Heart right ventricle (tissue), 16 donors: ENCODE measurements around the gene SPACA7. TPM values are rescaled to one million over a fixed set of nuclear protein-coding genes. Genes with fewer than 3 reads are reported as not detected.

Source experiments
- ATAC-seq, 8 donors: fragments of 200-7000 bp; cut with Tn5 transposase; one replicate each; pipeline ENCODE4 v1.9.1; 2020; ENCODE audit warnings: mild to moderate bottlenecking in 8 of 8, moderate library complexity in 8 of 8, moderate number of reproducible peaks in 1 of 8
- DNase-seq, 2 donors: peaks; one replicate each; pipeline ENCODE4 v3.0.0-alpha.2; 2020
- H3K27ac ChIP-seq, 10 donors: fragments of 200-600 bp; sonication (generic) in 2 of 10; one replicate each; pipeline versions ENCODE4 v1.5.0 to v1.8.0; 2020 to 2022; ENCODE audit warnings: mild to moderate bottlenecking in 3 of 10
- H3K27me3 ChIP-seq, 7 donors: fragments of 200-600 bp; one replicate each; pipeline ENCODE4 v1.8.0; 2021 to 2022; ENCODE audit warnings: mild to moderate bottlenecking in 2 of 7
- H3K36me3 ChIP-seq, 9 donors: fragments of 200-600 bp; sonication (generic) in 1 of 9; one replicate each; pipeline versions ENCODE4 v1.5.0 to v1.8.0; 2020 to 2022; ENCODE audit warnings: mild to moderate bottlenecking in 2 of 9
- H3K4me1 ChIP-seq, 9 donors: fragments of 200-600 bp; sonication (generic) in 1 of 9; one replicate each; pipeline versions ENCODE4 v1.5.0 to v1.8.0; 2020 to 2022; ENCODE audit warnings: mild to moderate bottlenecking in 4 of 9
- H3K4me3 ChIP-seq, 10 donors: fragments of 200-600 bp; sonication (generic) in 2 of 10; one replicate each; pipeline versions ENCODE4 v1.5.0 to v1.8.0; 2020 to 2022; ENCODE audit warnings: mild to moderate bottlenecking in 7 of 10, moderate library complexity in 2 of 10
- H3K9me3 ChIP-seq, 11 donors: fragments of 200-600 bp in 10 of 11; sonication (generic) in 2 of 11; one replicate each; pipeline versions ENCODE4 v1.5.0 to v1.8.0; 2013 to 2022; ENCODE audit warnings: mild to moderate bottlenecking in 2 of 11, control low read depth in 1 of 11, moderate library complexity in 1 of 11
- WGBS, 2 donors: extraction: QIAGEN DNeasy Blood & Tissue Kit; methylation state at CpG; one replicate each; pipeline ENCODE4 v1.1.7; 2013; ENCODE audit warnings: inconsistent platforms in 1 of 2; 5-methylcytosine and 5-hydroxymethylcytosine counted together
- intact Hi-C, 10 donors: fragments of 100-400 bp; cut with DNase I; formaldehyde crosslinking; loops; one replicate each; pipeline versions ENCODE4 v1.11.1 to v1.14.2; 2022
- polyA plus RNA-seq, 2 donors: library from polyadenylated mRNA; stranded (reverse); fragments of 200-250 nt; gene quantifications; one replicate each; pipeline ENCODE4 v1.2.3, GENCODE V29; 2013
- total RNA-seq, 10 donors: library from RNA; stranded (reverse); fragmentation: NEBNext Ultra II Directional in 3 of 10; extraction: Animal tissue kit (Norgen Biotek cat#: 25700) in 3 of 10; gene quantifications; one replicate each; pipeline versions ENCODE4 v1.2.1 to v1.2.4, GENCODE V29; 2021 to 2023
- TF ChIP-seq, protein P1 (sequence below), 9 donors: fragments of 200-600 bp; sonication (generic) in 2 of 9; IDR thresholded peaks; one replicate each; pipeline versions ENCODE4 v1.5.0 to v1.8.0; 2021 to 2022; ENCODE audit warnings: antibody characterized with exemption in 9 of 9, mild to moderate bottlenecking in 5 of 9, moderate library complexity in 1 of 9
- donor health status: Arrhythmogenic right ventricular cardiomyopathy.
- donor health status: ischemic (EF 13 %, LVEDD 7.1; RV severe dilation, severe dysfunction).
- donor health status: healthy with polysubstance abuse.
- donor health status: DM: no; HTN: yes; CAD: no.
- donor health status: DM: no; HTN: no; CAD: no.
- donor health status: ischemic (EF 25% LVEDD 6.9; RV normal size, moderate dysfunction).
- donor health status: ischemic (EF 25% LVEDD 5.7; RV mildly dilated, moderate dysfunction).
- donor health status: healthy.
- donor health status: DM: yes; HTN: yes; CAD: no.
- donor health status: Ischemic cardiomyopathy.
- donor health status: ischemic (EF 35%, LVEDD 5.7; RV mildly dilated, moderate dysfunction).
- donor health status: nonischemic (EF 11% LVEDD 7.7; RV severe dilation, severe dysfunction).
- donor health status: DM: yes; HTN: yes; CAD: no.
- donor health status: PGD.
- donor health status: ischemic (EF 29% LVEDD 5.4; RV normal size, mild dysfunction).
- donor health status: nonischemic (EF 23%, LVEDD 6.1; RV moderate dilation, normal function).

The SPACA7 gene
- total and polyA plus RNA-seq, 12 donors = not detected

DNA sequence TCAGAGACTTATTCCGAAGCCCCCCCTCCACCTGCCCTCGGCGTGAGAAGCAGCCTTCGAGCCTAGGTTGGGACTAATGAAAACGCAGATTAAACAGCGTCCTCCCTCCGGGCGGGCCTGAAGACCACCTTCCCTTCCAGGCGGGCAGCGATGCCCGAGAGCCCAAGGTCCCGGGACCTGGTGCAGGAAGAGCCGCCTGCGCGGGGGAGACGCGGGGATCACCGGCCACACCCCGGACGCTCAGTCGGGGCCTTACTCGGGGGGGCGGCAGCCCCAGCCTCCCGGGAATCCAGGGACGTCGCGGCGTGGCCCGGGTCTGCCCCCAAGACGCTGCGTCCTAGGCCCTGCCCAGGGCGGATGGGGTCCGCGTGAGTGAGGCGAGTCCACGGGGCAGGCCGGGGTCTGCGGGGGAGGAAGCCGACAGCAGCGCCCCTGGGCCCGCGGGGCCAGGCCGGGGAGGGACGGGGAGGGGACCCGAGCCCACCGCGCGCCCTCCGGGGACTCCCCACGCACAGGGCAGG is 33.3 kb upstream of the SPACA7 start:
- peaks cover 0 to 75% (median 62%) of the 10 kb centered on the region in 7 donors for H3K27me3 ChIP-seq
- intact Hi-C loops = no loop called here
- no peak for ATAC-seq

GRCh38 chr13:112343591-112343990 is 32.6 kb upstream of the SPACA7 start:
- Histone ChIP-seq H3K4me1 (no peaks in the 10 kb centered on the region), H3K4me3 (no peak overlapping the region), H3K9me3 (peaks cover 0 to under 1% (median 0%) of the 10 kb centered on the region in 11 donors), H3K27ac (no peak overlapping the region), H3K36me3 (no peaks in the 10 kb centered on the region), H3K27me3 (peaks cover 1 to 76% (median 68%) of the 10 kb centered on the region in 7 donors)
- intact Hi-C loops = no loop called here
- TF ChIP-seq, protein P1, sequence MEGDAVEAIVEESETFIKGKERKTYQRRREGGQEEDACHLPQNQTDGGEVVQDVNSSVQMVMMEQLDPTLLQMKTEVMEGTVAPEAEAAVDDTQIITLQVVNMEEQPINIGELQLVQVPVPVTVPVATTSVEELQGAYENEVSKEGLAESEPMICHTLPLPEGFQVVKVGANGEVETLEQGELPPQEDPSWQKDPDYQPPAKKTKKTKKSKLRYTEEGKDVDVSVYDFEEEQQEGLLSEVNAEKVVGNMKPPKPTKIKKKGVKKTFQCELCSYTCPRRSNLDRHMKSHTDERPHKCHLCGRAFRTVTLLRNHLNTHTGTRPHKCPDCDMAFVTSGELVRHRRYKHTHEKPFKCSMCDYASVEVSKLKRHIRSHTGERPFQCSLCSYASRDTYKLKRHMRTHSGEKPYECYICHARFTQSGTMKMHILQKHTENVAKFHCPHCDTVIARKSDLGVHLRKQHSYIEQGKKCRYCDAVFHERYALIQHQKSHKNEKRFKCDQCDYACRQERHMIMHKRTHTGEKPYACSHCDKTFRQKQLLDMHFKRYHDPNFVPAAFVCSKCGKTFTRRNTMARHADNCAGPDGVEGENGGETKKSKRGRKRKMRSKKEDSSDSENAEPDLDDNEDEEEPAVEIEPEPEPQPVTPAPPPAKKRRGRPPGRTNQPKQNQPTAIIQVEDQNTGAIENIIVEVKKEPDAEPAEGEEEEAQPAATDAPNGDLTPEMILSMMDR (IDR thresholded peaks at IDR 0.05) = no peak
- ATAC-seq (no peak), DNase-seq (no peak)
- WGBS, 2 donors = 84 to 85% methylated on average over 25 of the region's 25 CpGs

More for the DNA sequence above, 33.3 kb upstream of the SPACA7 start:
- DNase-seq = no peak
- Histone ChIP-seq H3K4me3 (no peak overlapping the region), H3K4me1 (no peaks in the 10 kb centered on the region), H3K9me3 (peaks cover 0 to 7% (median under 1%) of the 10 kb centered on the region in 11 donors), H3K27ac (no peak overlapping the region), H3K36me3 (no peaks in the 10 kb centered on the region)
- TF ChIP-seq, protein P1 (IDR thresholded peaks at IDR 0.05) = no peak
- 79 to 80% methylated on average over 50 of the region's 50 CpGs for WGBS, 2 donors

- peaks cover 6 to 91% (median 73%) of the 10 kb centered on the region in 7 donors for H3K27me3 ChIP-seq
- intact Hi-C loops = no loop called here
Observed at GRCh38 chr13:112345826-112346172, 30.4 kb upstream of the SPACA7 start.

GRCh38 chr13:112346173-112346898 is 29.8 kb upstream of the SPACA7 start:
- H3K27me3 ChIP-seq = peaks cover 6 to 96% (median 73%) of the 10 kb centered on the region in 7 donors
- TF ChIP-seq, protein P1 (IDR thresholded peaks at IDR 0.05) = no peak
- ATAC-seq = no peak
- no peak for DNase-seq
- H3K36me3 ChIP-seq = no peaks in the 10 kb centered on the region
- H3K9me3 ChIP-seq = no peaks in the 10 kb centered on the region
- WGBS, 2 donors = 12 to 14% methylated on average over 22 of the region's 22 CpGs
- H3K27ac ChIP-seq = no peak overlapping the region
- no peaks in the 10 kb centered on the region for H3K4me1 ChIP-seq
- H3K4me3 ChIP-seq = no peak overlapping the region
- intact Hi-C loops = no loop called here

More at GRCh38 chr13:112345826-112346172, 30.4 kb upstream of the SPACA7 start:
- no peaks in the 10 kb centered on the region for H3K9me3 ChIP-seq
- ATAC-seq (no peak), DNase-seq (no peak)
- no peaks in the 10 kb centered on the region for H3K36me3 ChIP-seq
- TF ChIP-seq, protein P1 (IDR thresholded peaks at IDR 0.05) = no peak
- WGBS, 2 donors = 51 to 59% methylated on average over 7 of the region's 7 CpGs
- H3K4me1 ChIP-seq = no peaks in the 10 kb centered on the region
- H3K27ac ChIP-seq = no peak overlapping the region
- no peak overlapping the region for H3K4me3 ChIP-seq
